Smooth muscle cell (in vitro differentiated cells): ENCODE results near the gene SPATA33. TPM values are rescaled to one million over a fixed set of nuclear protein-coding genes. Genes with fewer than 3 reads are reported as not detected.

ENCODE experiments used
- DNase-seq: peaks from one replicate; lab custom pipeline; 2025; ENCODE audit not compliant: unreplicated experiment; lab: John Stamatoyannopoulos, UW
- H2AFZ ChIP-seq: fragments of 200-600 bp; sonication (generic); 2 replicates; pipeline ENCODE4 v1.6.0; 2016; ENCODE audit warnings: antibody characterized with exemption, low read depth, mild to moderate bottlenecking
- H3F3A ChIP-seq: fragments of 200-600 bp; sonication (generic); 2 replicates; pipeline ENCODE4 v1.6.0; 2017; ENCODE audit warnings: antibody characterized with exemption, low read depth
- H3K27ac ChIP-seq: fragments of 200-600 bp; sonication (generic); 2 replicates; pipeline ENCODE4 v1.5.1; 2016; ENCODE audit warnings: low read depth, mild to moderate bottlenecking
- H3K27me3 ChIP-seq: fragments of 200-600 bp; sonication (generic); 2 replicates; pipeline ENCODE4 v1.6.1; 2016; ENCODE audit warnings: low read depth, mild to moderate bottlenecking
- H3K36me3 ChIP-seq: fragments of 200-600 bp; sonication (generic); 2 replicates; pipeline ENCODE4 v1.5.1; 2016; ENCODE audit warnings: low read depth
- H3K4me1 ChIP-seq: fragments of 200-600 bp; sonication (generic); 2 replicates; pipeline ENCODE4 v1.5.1; 2016; ENCODE audit warnings: low read depth
- H3K4me2 ChIP-seq: fragments of 200-600 bp; sonication (generic); 2 replicates; pipeline ENCODE4 v1.6.0; 2016; ENCODE audit warnings: mild to moderate bottlenecking
- H3K4me3 ChIP-seq: fragments of 200-600 bp; sonication (generic); 2 replicates; pipeline ENCODE4 v1.5.1; 2016; ENCODE audit warnings: mild to moderate bottlenecking
- H3K79me2 ChIP-seq: fragments of 200-600 bp; sonication (generic); 2 replicates; pipeline ENCODE4 v1.6.0; 2016; ENCODE audit warnings: low read depth, mild to moderate bottlenecking
- H3K9ac ChIP-seq: fragments of 200-600 bp; sonication (generic); 2 replicates; pipeline ENCODE4 v1.6.0; 2016; ENCODE audit warnings: low read depth
- H3K9me3 ChIP-seq: fragments of 200-600 bp; sonication (generic); replicated peaks from 2 replicates; pipeline ENCODE4 v1.5.1; 2016; ENCODE audit warnings: low read depth
- H4K20me1 ChIP-seq: fragments of 200-600 bp; sonication (generic); 2 replicates; pipeline ENCODE4 v1.6.0; 2016; ENCODE audit warnings: low read depth
- WGBS: methylation state at CpG from one replicate; pipeline ENCODE4 v1.1.7; 2016; ENCODE audit warnings: low lambda C conversion rate; 5-methylcytosine and 5-hydroxymethylcytosine counted together
- polyA plus RNA-seq: library from polyadenylated mRNA; unstranded; fragments of >200 nt; fragmentation: Nextera tagmentation; extraction: Ambion mirVana; gene quantifications from 2 replicates; pipeline ENCODE4 v1.2.1, GENCODE V29; 2016
- total RNA-seq: library from RNA; depleted of rRNA; stranded (reverse); fragments of >200 nt; gene quantifications from 2 replicates; pipeline ENCODE4 v1.2.3, GENCODE V29; 2014
- TF ChIP-seq, protein P1 (sequence below): fragments of 200-600 bp; sonication (generic); IDR thresholded peaks from 2 replicates; pipeline ENCODE4 v1.5.1; 2017; ENCODE audit warnings: borderline replicate concordance, mild to moderate bottlenecking, antibody characterized with exemption; ENCODE audit not compliant: insufficient read depth, poor library complexity, severe bottlenecking

SPATA33 gene
- total and polyA plus RNA-seq, 2 experiments from 2014 or later, result 4.0 to 8.1 TPM

DNA sequence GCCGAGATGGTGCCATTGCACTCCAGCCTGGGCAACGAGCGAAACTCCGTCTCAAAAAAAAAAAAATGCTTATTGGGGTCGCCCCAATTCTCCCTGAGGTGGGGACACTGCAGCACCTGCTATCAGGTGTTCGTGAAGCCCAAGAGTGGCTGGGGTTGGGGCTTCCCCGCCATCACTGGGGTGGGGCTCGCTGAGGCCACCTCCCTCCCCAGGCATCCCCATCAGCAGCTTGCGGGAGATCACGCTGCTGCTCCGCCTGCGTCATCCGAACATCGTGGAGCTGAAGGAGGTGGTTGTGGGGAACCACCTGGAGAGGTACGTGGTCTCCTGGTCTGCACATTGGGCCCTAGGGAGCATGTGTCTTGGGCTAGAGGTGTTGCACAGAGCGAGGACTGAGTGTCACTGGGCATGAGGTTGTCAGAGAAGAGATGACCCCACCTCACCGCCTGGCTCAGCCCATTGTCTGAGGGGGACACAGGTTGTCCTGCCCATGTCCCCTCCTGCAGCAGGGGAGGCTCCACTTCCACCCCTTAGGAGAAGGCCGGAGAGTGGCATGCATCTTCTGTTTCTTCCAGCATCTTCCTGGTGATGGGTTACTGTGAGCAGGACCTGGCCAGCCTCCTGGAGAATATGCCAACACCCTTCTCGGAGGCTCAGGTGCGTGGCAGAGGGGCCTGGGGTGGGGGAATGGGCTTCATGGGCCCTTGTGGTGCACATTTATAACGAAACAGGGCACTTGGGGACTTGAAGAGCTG, 33.8 kb downstream of the SPATA33 start:
- no peaks in the 10 kb centered on the region for H3F3A ChIP-seq
- TF ChIP-seq, protein P1, sequence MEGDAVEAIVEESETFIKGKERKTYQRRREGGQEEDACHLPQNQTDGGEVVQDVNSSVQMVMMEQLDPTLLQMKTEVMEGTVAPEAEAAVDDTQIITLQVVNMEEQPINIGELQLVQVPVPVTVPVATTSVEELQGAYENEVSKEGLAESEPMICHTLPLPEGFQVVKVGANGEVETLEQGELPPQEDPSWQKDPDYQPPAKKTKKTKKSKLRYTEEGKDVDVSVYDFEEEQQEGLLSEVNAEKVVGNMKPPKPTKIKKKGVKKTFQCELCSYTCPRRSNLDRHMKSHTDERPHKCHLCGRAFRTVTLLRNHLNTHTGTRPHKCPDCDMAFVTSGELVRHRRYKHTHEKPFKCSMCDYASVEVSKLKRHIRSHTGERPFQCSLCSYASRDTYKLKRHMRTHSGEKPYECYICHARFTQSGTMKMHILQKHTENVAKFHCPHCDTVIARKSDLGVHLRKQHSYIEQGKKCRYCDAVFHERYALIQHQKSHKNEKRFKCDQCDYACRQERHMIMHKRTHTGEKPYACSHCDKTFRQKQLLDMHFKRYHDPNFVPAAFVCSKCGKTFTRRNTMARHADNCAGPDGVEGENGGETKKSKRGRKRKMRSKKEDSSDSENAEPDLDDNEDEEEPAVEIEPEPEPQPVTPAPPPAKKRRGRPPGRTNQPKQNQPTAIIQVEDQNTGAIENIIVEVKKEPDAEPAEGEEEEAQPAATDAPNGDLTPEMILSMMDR, result no peak
- DNase-seq, result no peak
- no peaks in the 10 kb centered on the region for H3K27me3 ChIP-seq
- H3K9ac ChIP-seq, result no peak overlapping the region
- H3K27ac ChIP-seq, result no peak overlapping the region
- WGBS, result 98% methylated on average over 21 of the region's 21 CpGs
- H3K4me2 ChIP-seq, result no peak overlapping the region
- H3K4me1 ChIP-seq, result peaks cover 8% of the 10 kb centered on the region
- no peak overlapping the region for H3K4me3 ChIP-seq
- no peaks in the 10 kb centered on the region for H3K9me3 ChIP-seq
- H3K36me3 ChIP-seq, result no peaks in the 10 kb centered on the region
- H4K20me1 ChIP-seq, result no peaks in the 10 kb centered on the region
- peaks cover 19% of the 10 kb centered on the region for H3K79me2 ChIP-seq
- no peak overlapping the region for H2AFZ ChIP-seq

DNA sequence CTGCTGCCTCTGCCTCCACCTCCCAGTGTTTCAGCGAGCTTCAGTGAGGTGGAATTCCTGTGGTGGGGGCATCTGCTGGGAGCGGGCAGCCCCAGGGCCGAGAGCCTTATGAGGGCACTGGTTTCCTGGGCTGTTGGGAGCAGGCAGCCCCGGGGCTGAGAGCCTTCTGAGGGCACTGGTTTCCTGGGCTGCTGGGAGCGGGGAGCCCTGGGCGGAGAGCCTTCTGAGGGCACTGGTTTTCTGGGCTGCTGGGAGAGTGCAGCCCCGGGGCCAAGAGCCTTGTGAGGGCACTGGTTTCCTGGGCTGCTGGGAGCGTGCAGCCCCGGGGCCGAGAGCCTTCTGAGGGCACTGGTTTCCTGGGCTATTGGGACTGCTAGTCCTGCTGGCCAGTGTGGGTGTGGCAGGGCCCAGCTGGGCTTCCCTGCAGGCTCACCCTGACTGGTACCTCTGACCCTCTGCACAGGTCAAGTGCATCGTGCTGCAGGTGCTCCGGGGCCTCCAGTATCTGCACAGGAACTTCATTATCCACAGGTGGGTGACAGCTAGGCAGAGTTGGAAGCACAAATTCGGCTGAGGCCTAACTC, 34.4 kb downstream of the SPATA33 start:
- Histone ChIP-seq H3K9me3 (no peaks in the 10 kb centered on the region), H4K20me1 (no peaks in the 10 kb centered on the region), H3K27ac (no peak overlapping the region), H3K79me2 (peaks cover 19% of the 10 kb centered on the region), H3K36me3 (no peaks in the 10 kb centered on the region), H2AFZ (no peak overlapping the region), H3K4me3 (no peak overlapping the region), H3K27me3 (no peaks in the 10 kb centered on the region), H3K4me2 (no peak overlapping the region), H3K9ac (no peak overlapping the region), H3K4me1 (peaks cover 7% of the 10 kb centered on the region), H3F3A (no peaks in the 10 kb centered on the region)
- WGBS, result 97% methylated on average over 12 of the region's 13 CpGs
- TF ChIP-seq, protein P1, result no peak
- no peak for DNase-seq

DNA sequence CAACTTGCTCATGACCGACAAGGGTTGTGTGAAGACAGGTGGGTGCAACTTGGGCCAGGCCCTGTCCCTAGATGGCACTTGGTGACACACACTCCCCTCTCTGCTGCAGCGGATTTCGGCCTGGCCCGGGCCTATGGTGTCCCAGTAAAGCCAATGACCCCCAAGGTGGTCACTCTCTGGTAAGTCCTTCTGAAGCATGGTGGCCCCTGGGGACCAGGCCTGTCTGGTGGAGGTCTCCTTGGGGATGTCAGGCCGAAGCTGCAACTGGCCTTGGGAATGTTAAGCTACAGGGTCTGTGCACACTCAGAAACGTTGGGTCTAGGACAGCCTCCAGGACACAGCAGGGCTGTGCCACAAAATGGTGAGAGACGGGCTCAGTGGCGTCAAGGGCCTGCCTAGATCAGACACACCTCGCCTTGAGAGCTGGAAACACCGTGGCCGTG, 35.7 kb downstream of the SPATA33 start:
- no peaks in the 10 kb centered on the region for H3K36me3 ChIP-seq
- TF ChIP-seq, protein P1, result no peak
- H3K27me3 ChIP-seq, result no peaks in the 10 kb centered on the region
- 98% methylated on average over 11 of the region's 11 CpGs for WGBS
- H3K27ac ChIP-seq, result no peak overlapping the region
- no peak overlapping the region for H3K9ac ChIP-seq
- H3K4me2 ChIP-seq, result no peak overlapping the region
- no peak overlapping the region for H2AFZ ChIP-seq
- H3K79me2 ChIP-seq, result peaks cover 11% of the 10 kb centered on the region
- H3K9me3 ChIP-seq, result no peaks in the 10 kb centered on the region
- H3K4me1 ChIP-seq, result no peaks in the 10 kb centered on the region
- no peaks in the 10 kb centered on the region for H3F3A ChIP-seq
- H3K4me3 ChIP-seq, result no peak overlapping the region
- DNase-seq, result no peak
- H4K20me1 ChIP-seq, result no peaks in the 10 kb centered on the region
